ENCODE measurements around the gene RPL13A.

GRCh38 chr19:49465371-49465770, 22.0 kb upstream of the RPL13A start:
- TF ChIP-seq CTCF (conservative IDR thresholded peaks at IDR 0.05; ENCODE audit: low read depth, low read length) (no peak), FOS (IDR thresholded peaks at IDR 0.05; ENCODE audit: low read depth, low read length) (no peak), BHLHE40 (IDR thresholded peaks at IDR 0.05; ENCODE audit: low read depth, low read length) (no peak), SMC3 (IDR thresholded peaks at IDR 0.05; ENCODE audit: low read depth, low read length) (no peak), USF2 (IDR thresholded peaks at IDR 0.05; ENCODE audit: low read depth, low read length) (no peak), RFX5 (IDR thresholded peaks at IDR 0.05; ENCODE audit: low read depth, low read length) (no peak), POLR2A (IDR thresholded peaks at IDR 0.05; ENCODE audit: low read depth, low read length) (no peak), MXI1 (IDR thresholded peaks at IDR 0.05; ENCODE audit: borderline replicate concordance, low read depth, low read length) (no peak), RAD21 (IDR thresholded peaks at IDR 0.05; ENCODE audit: low read length) (no peak), CEBPB (IDR thresholded peaks at IDR 0.05; ENCODE audit: low read depth, low read length) (no peak), NFE2L2 (IDR thresholded peaks at IDR 0.05; ENCODE audit: low read depth, low read length) (no peak)
- TF ChIP-seq, protein P1, sequence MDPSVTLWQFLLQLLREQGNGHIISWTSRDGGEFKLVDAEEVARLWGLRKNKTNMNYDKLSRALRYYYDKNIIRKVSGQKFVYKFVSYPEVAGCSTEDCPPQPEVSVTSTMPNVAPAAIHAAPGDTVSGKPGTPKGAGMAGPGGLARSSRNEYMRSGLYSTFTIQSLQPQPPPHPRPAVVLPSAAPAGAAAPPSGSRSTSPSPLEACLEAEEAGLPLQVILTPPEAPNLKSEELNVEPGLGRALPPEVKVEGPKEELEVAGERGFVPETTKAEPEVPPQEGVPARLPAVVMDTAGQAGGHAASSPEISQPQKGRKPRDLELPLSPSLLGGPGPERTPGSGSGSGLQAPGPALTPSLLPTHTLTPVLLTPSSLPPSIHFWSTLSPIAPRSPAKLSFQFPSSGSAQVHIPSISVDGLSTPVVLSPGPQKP (IDR thresholded peaks at IDR 0.05; ENCODE audit: borderline replicate concordance, low read depth, low read length) = no peak
